ACC112 (cell line): ENCODE measurements around the gene ANKS1B.
"Not testable (repeated sequence)": the region's sequence is repeated elsewhere in the genome, so short reads cannot be mapped to it uniquely, and the experiment has no call there.

Source experiments
- H2AFZ ChIP-seq: fragments of 200-600 bp; sonication (generic); one replicate; pipeline ENCODE4 v1.6.0; 2017; ENCODE audit warnings: antibody characterized with exemption, low read length; ENCODE audit not compliant: unreplicated experiment
- H3K27ac ChIP-seq: fragments of 200-600 bp; sonication (generic); 2 replicates; pipeline ENCODE4 v1.5.1; 2014; ENCODE audit warnings: low read depth, mild to moderate bottlenecking, antibody characterized with exemption, low read length, moderate library complexity
- H3K27me3 ChIP-seq: fragments of 200-600 bp; sonication (generic); 2 replicates; pipeline ENCODE4 v1.6.1; 2014; ENCODE audit warnings: mild to moderate bottlenecking, antibody characterized with exemption, low read length, moderate library complexity, mixed read lengths; ENCODE audit not compliant: insufficient read depth
- H3K36me3 ChIP-seq: fragments of 200-600 bp; sonication (generic); 2 replicates; pipeline ENCODE4 v1.6.1; 2016; ENCODE audit warnings: mild to moderate bottlenecking, antibody characterized with exemption, low read length, moderate library complexity, mixed read lengths; ENCODE audit not compliant: insufficient read depth
- H3K4me1 ChIP-seq: fragments of 200-600 bp; sonication (generic); one replicate; pipeline ENCODE4 v1.6.1; 2016; ENCODE audit warnings: low read length, mixed read lengths; ENCODE audit not compliant: insufficient read depth, unreplicated experiment, control insufficient read depth
- H3K4me3 ChIP-seq: fragments of 200-600 bp; sonication (generic); 2 replicates; pipeline ENCODE4 v1.5.1; 2014; ENCODE audit warnings: mild to moderate bottlenecking, low read depth, low read length
- H3K79me2 ChIP-seq: fragments of 200-600 bp; sonication (generic); one replicate; pipeline ENCODE4 v1.6.0; 2016; ENCODE audit warnings: low read length; ENCODE audit not compliant: control insufficient read depth, unreplicated experiment, insufficient read depth

The ANKS1B gene

DNA sequence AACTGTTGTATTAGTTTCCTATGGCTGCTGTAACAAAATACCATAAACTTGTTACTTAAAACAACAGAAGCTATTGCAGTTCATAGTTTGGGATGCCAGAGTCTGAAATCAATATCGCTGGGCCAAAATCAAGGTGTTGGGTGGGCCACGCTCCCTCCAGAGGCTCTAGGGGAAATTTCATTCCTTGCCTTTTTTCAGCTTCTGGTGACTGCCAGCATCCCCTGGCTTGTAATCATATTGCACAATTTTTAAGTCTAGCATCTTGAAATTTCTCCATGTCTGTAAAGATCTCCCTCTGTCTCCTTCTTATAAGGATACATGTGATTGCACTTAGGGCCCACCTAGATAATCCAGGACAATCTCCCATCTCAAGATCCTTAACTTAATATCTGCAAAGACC lies 386.0 kb downstream of the ANKS1B start:
- H3K79me2 ChIP-seq = no peaks in the 10 kb centered on the region
- H3K4me1 ChIP-seq = no peaks in the 10 kb centered on the region
- no peak overlapping the region for H2AFZ ChIP-seq
- H3K36me3 ChIP-seq = no peaks in the 10 kb centered on the region
- H3K27ac ChIP-seq = no peak overlapping the region
- H3K4me3 ChIP-seq = no peak overlapping the region
- H3K27me3 ChIP-seq = no peaks in the 10 kb centered on the region

DNA sequence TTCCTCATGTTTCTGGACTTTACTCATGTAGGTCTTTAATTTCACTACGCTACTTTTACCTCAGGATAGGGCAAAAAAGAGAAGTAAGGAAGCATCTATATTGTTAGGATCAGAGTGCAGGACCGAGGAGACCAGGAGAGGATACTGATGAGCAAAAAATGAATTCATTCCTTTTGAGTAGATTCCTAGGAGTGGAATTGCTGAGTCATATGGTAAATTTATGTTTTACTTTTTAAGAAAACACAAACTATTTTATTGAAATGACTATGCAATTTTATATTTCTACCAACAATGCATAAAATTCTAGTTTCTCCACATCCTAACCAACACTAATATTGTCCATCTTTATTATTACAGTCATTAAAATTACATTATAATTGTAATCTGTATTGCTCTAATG lies 388.0 kb downstream of the ANKS1B start:
- H3K79me2 ChIP-seq = no peaks in the 10 kb centered on the region
- no peaks in the 10 kb centered on the region for H3K4me1 ChIP-seq
- H3K4me3 ChIP-seq = no peak overlapping the region
- no peak overlapping the region for H3K27ac ChIP-seq
- H2AFZ ChIP-seq = no peak overlapping the region
- H3K36me3 ChIP-seq = no peaks in the 10 kb centered on the region
- H3K27me3 ChIP-seq = no peaks in the 10 kb centered on the region

DNA sequence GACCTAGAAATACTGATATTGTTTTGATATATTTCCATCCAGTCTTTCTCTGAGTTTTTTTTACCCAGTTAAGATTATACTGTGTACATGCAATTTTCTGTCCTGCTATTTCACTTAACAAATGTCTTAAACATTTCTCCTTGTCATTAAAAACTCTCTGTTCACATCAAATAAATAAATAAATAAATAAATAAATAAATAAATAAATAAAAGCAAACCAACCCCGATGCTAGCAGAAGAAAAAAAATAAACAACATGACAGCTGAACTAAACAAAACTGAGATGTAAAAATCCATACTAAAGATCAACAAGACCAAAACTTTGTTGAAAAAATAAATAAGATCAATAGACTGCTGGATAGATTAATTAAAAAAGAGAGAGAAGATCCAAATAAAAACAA lies 407.6 kb downstream of the ANKS1B start:
- H3K4me3 ChIP-seq, H3K4me1 ChIP-seq, H3K27ac ChIP-seq, H3K27me3 ChIP-seq, H3K36me3 ChIP-seq, H3K79me2 ChIP-seq, H2AFZ ChIP-seq: not testable (repeated sequence)

DNA sequence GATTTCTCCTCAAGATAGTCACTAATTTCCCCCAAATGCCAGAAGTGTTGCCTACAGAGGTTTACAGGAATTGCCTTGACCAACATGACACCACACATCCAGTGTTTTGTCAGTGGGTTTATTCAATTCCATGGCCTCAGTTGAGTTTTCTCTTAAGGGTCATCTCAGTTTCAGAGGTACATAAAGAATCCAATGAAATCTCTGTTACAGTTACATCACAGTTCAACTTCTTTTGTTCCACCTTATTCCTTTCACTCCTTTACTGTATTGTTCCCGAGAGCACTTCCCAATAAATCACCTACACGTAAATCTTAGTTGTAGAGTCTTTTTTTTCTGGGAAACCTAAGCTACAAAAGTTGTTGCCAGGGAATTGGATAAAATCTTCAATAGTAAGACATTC lies 410.8 kb downstream of the ANKS1B start:
- Histone ChIP-seq H3K27me3 (no peaks in the 10 kb centered on the region), H3K27ac (no peak overlapping the region), H3K79me2 (no peaks in the 10 kb centered on the region), H2AFZ (no peak overlapping the region), H3K36me3 (no peaks in the 10 kb centered on the region), H3K4me3 (no peak overlapping the region), H3K4me1 (no peaks in the 10 kb centered on the region)

DNA sequence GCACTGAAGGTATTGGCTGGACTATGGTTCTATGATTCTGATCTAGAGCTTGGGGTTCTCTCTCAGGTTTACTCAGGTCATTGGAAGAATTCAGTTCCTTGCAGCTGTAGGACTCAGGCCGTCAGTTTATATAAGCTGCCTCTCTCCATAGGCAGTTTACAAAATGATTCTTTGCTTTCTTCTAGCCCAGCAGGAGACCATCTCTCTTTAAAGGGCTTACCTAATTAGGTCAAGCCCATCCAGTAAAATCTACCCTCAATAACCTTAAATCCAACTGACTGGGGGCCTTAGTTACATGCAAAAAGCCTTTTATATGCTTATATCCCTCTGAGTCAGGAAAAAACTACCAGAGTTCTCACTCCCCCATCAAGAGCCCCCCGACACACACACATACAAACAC lies 417.7 kb downstream of the ANKS1B start:
- Histone ChIP-seq H3K4me1 (no peaks in the 10 kb centered on the region), H3K4me3 (no peak overlapping the region), H2AFZ (no peak overlapping the region), H3K27me3 (no peaks in the 10 kb centered on the region), H3K36me3 (no peaks in the 10 kb centered on the region), H3K27ac (no peak overlapping the region), H3K79me2 (no peaks in the 10 kb centered on the region)

DNA sequence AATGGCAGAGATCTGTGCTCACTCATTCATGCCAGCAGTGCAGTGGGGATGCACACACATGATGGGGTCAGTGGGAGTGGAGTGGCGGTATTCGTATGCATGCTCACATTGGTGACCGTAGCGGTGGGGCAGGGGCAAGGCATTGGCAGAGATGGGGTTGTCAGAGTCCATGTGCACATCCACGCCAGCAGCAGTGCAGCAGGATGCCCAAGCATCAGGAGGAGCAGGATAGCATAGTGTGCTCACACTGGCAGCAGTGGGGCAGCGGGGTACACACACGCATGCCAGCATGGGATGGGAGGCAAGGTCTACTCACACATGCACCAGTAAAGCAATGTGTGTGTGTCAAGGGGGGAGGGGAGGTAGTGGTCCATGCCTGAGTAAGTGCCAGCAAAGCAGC lies 426.6 kb downstream of the ANKS1B start:
- Histone ChIP-seq H3K27me3 (no peaks in the 10 kb centered on the region), H3K4me3 (no peak overlapping the region), H3K4me1 (no peaks in the 10 kb centered on the region), H3K36me3 (no peaks in the 10 kb centered on the region), H3K79me2 (no peaks in the 10 kb centered on the region), H3K27ac (no peak overlapping the region), H2AFZ (no peak overlapping the region)

GRCh38 chr12:99553461-99553860 lies 431.3 kb downstream of the ANKS1B start:
- no peaks in the 10 kb centered on the region for H3K27me3 ChIP-seq
- no peak overlapping the region for H2AFZ ChIP-seq
- no peaks in the 10 kb centered on the region for H3K36me3 ChIP-seq
- H3K4me1 ChIP-seq = no peaks in the 10 kb centered on the region
- no peak overlapping the region for H3K27ac ChIP-seq
- no peak overlapping the region for H3K4me3 ChIP-seq
- H3K79me2 ChIP-seq = no peaks in the 10 kb centered on the region

- Histone ChIP-seq H3K27ac (no peak overlapping the region), H3K27me3 (no peaks in the 10 kb centered on the region), H3K4me3 (no peak overlapping the region), H3K36me3 (no peaks in the 10 kb centered on the region), H3K79me2 (no peaks in the 10 kb centered on the region), H3K4me1 (no peaks in the 10 kb centered on the region), H2AFZ (no peak overlapping the region)
These were observed 432.7 kb downstream of the ANKS1B start for GRCh38 chr12:99552022-99552421.

- Histone ChIP-seq H3K4me3 (no peak overlapping the region), H2AFZ (no peak overlapping the region), H3K79me2 (no peaks in the 10 kb centered on the region)
These were observed 435.1 kb downstream of the ANKS1B start for GRCh38 chr12:99549651-99550050.

GRCh38 chr12:99549196-99549595 lies 435.5 kb downstream of the ANKS1B start:
- Histone ChIP-seq H3K27me3 (no peaks in the 10 kb centered on the region), H3K36me3 (no peaks in the 10 kb centered on the region), H3K4me3 (no peak overlapping the region), H3K79me2 (no peaks in the 10 kb centered on the region), H2AFZ (no peak overlapping the region), H3K27ac (no peak overlapping the region), H3K4me1 (no peaks in the 10 kb centered on the region)

More at GRCh38 chr12:99549651-99550050, 435.1 kb downstream of the ANKS1B start:
- Histone ChIP-seq H3K27ac (no peak overlapping the region), H3K36me3 (no peaks in the 10 kb centered on the region), H3K4me1 (no peaks in the 10 kb centered on the region), H3K27me3 (no peaks in the 10 kb centered on the region)

DNA sequence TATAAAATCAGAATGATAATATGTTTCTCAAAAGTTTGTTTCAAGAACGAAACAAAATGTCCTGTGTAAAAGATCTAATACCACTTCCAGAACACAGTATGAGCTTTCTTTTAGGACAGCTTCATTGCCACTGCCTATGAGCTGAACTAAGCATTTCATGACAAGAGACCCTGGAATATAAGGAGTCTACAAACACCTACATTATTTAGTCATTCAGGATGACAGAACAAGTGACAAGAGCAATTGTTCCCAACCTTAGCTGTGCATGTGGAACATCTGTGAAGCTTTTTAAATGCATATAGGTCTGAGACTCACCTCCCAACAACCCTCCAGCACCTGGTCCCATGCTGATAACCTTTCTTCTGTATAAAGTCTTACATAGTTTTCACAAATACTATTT lies 440.3 kb downstream of the ANKS1B start:
- Histone ChIP-seq H3K27me3 (no peaks in the 10 kb centered on the region), H3K36me3 (no peaks in the 10 kb centered on the region), H2AFZ (no peak overlapping the region), H3K27ac (no peak overlapping the region), H3K4me1 (no peaks in the 10 kb centered on the region), H3K4me3 (no peak overlapping the region), H3K79me2 (no peaks in the 10 kb centered on the region)

GRCh38 chr12:99529966-99530365 lies 454.8 kb downstream of the ANKS1B start:
- no peaks in the 10 kb centered on the region for H3K4me1 ChIP-seq
- H3K27me3 ChIP-seq = no peaks in the 10 kb centered on the region
- H3K27ac ChIP-seq = no peak overlapping the region
- no peak overlapping the region for H3K4me3 ChIP-seq
- H2AFZ ChIP-seq = no peak overlapping the region
- H3K79me2 ChIP-seq = no peaks in the 10 kb centered on the region
- no peaks in the 10 kb centered on the region for H3K36me3 ChIP-seq
